Osteocyte (in vitro differentiated cells): ENCODE measurements around the gene ITGBL1. TPM values are rescaled to one million over a fixed set of nuclear protein-coding genes. Genes with fewer than 3 reads are reported as not detected.

Source experiments
- DNase-seq: peaks from one replicate; pipeline ENCODE4 v3.0.0; 2021; ENCODE audit warnings: mixed read lengths; ENCODE audit not compliant: unreplicated experiment; ENCODE audit errors: extremely low spot score
- H3K27ac Mint-ChIP-seq: one replicate; pipeline ENCODE4 v1.8.0; 2021; ENCODE audit warnings: mild to moderate bottlenecking, mixed read lengths; ENCODE audit not compliant: unreplicated experiment
- H3K27me3 Mint-ChIP-seq: one replicate; pipeline ENCODE4 v1.8.0; 2021; ENCODE audit warnings: mixed read lengths; ENCODE audit not compliant: unreplicated experiment
- H3K36me3 Mint-ChIP-seq: one replicate; pipeline ENCODE4 v1.8.0; 2021; ENCODE audit warnings: mixed read lengths; ENCODE audit not compliant: unreplicated experiment
- H3K4me1 Mint-ChIP-seq: one replicate; pipeline ENCODE4 v1.8.0; 2021; ENCODE audit warnings: mixed read lengths; ENCODE audit not compliant: unreplicated experiment
- H3K4me3 Mint-ChIP-seq: one replicate; pipeline ENCODE4 v1.8.0; 2021; ENCODE audit warnings: mild to moderate bottlenecking, moderate library complexity, mixed read lengths; ENCODE audit not compliant: unreplicated experiment
- H3K9me3 Mint-ChIP-seq: one replicate; pipeline ENCODE4 v1.8.0; 2021; ENCODE audit warnings: mixed read lengths; ENCODE audit not compliant: unreplicated experiment
- CTCF ChIP-seq: fragments of 200-600 bp; sonication (generic); IDR thresholded peaks from 2 replicates; pipeline ENCODE4 v1.5.0; 2021; ENCODE audit warnings: antibody characterized with exemption, mild to moderate bottlenecking, moderate library complexity
- total RNA-seq: library from RNA; stranded (reverse); gene quantifications from 2 replicates; pipeline ENCODE4 v1.2.1, GENCODE V29; 2021

Gene ITGBL1
- total RNA-seq, 1 donor from 2014 or later, result 1,450 TPM

GRCh38 chr13:101576977-101577376 lies 124.5 kb downstream of the ITGBL1 start:
- Mint-ChIP-seq H3K36me3 (peaks cover 64% of the 10 kb centered on the region), H3K27ac (peak overlapping the region; percentile 77), H3K27me3 (no peaks in the 10 kb centered on the region), H3K4me3 (no peak overlapping the region), H3K4me1 (peaks cover 87% of the 10 kb centered on the region), H3K9me3 (no peaks in the 10 kb centered on the region)
- TF ChIP-seq CTCF, result peak; percentile 16
- no peak for DNase-seq

- Mint-ChIP-seq H3K36me3 (peaks cover 65% of the 10 kb centered on the region), H3K9me3 (no peaks in the 10 kb centered on the region), H3K4me3 (peak overlapping the region; percentile 52), H3K4me1 (peaks cover 85% of the 10 kb centered on the region), H3K27me3 (no peaks in the 10 kb centered on the region), H3K27ac (peak overlapping the region; percentile 89)
- no peak for DNase-seq
- TF ChIP-seq CTCF, result no peak
Measured at GRCh38 chr13:101579281-101579802, 126.9 kb downstream of the ITGBL1 start.

- no peaks in the 10 kb centered on the region for H3K9me3 Mint-ChIP-seq
- no peaks in the 10 kb centered on the region for H3K27me3 Mint-ChIP-seq
- H3K27ac Mint-ChIP-seq, result peak overlapping the region; percentile 62
- no peak for DNase-seq
- peaks cover 68% of the 10 kb centered on the region for H3K36me3 Mint-ChIP-seq
- no peak overlapping the region for H3K4me3 Mint-ChIP-seq
- TF ChIP-seq CTCF, result no peak
- H3K4me1 Mint-ChIP-seq, result peaks cover 75% of the 10 kb centered on the region
Measured at GRCh38 chr13:101584331-101584730, 131.9 kb downstream of the ITGBL1 start.

GRCh38 chr13:101590479-101590878 lies 138.0 kb downstream of the ITGBL1 start:
- Mint-ChIP-seq H3K27ac (peak overlapping the region; percentile 57), H3K4me3 (no peak overlapping the region), H3K36me3 (peaks cover 81% of the 10 kb centered on the region), H3K27me3 (no peaks in the 10 kb centered on the region), H3K9me3 (peaks cover 3% of the 10 kb centered on the region), H3K4me1 (peaks cover 40% of the 10 kb centered on the region)
- DNase-seq, result no peak
- no peak for TF ChIP-seq CTCF

GRCh38 chr13:101594936-101595335 lies 142.5 kb downstream of the ITGBL1 start:
- no peak for TF ChIP-seq CTCF
- H3K4me1 Mint-ChIP-seq, result peaks cover 15% of the 10 kb centered on the region
- peaks cover 3% of the 10 kb centered on the region for H3K9me3 Mint-ChIP-seq
- no peak for DNase-seq
- H3K27me3 Mint-ChIP-seq, result no peaks in the 10 kb centered on the region
- peaks cover 76% of the 10 kb centered on the region for H3K36me3 Mint-ChIP-seq
- H3K27ac Mint-ChIP-seq, result no peak overlapping the region
- H3K4me3 Mint-ChIP-seq, result peak overlapping the region; percentile 22
